ENCODE measurements around the gene AK9.

The AK9 gene

GRCh38 chr6:109449795-109450673, 241.0 kb downstream of the AK9 start:
- Histone ChIP-seq H3K4me1 (ENCODE audit: control insufficient read depth in 2 of 2, insufficient read depth in 2 of 2, low read length in 2 of 2) (peaks cover 23 to 24% of the 10 kb centered on the region in 2 donors), H3K27ac (ENCODE audit: low read depth in 2 of 2, low read length in 2 of 2) (no peak overlapping the region), H3K4me3 (ENCODE audit: low read length in 2 of 2) (no peak overlapping the region), H3K36me3 (ENCODE audit: control insufficient read depth in 2 of 2, insufficient read depth in 2 of 2, low read length in 2 of 2) (peaks cover 18 to 35% of the 10 kb centered on the region in 2 donors), H3K27me3 (ENCODE audit: control insufficient read depth in 2 of 2, insufficient read depth in 2 of 2, low read length in 2 of 2) (no peaks in the 10 kb centered on the region), H3K9ac (ENCODE audit: low read depth in 1 of 2, low read length in 2 of 2) (no peak overlapping the region), H3K9me3 (ENCODE audit: control insufficient read depth in 2 of 2, low read length in 2 of 2) (no peaks in the 10 kb centered on the region)

GRCh38 chr6:109449064-109449794, 241.8 kb downstream of the AK9 start:
- no peak overlapping the region for H3K27ac ChIP-seq (ENCODE audit: low read depth in 2 of 2, low read length in 2 of 2)
- no peak overlapping the region for H3K9ac ChIP-seq (ENCODE audit: low read depth in 1 of 2, low read length in 2 of 2)
- no peak overlapping the region for H3K4me3 ChIP-seq (ENCODE audit: low read length in 2 of 2)
- H3K36me3 ChIP-seq (ENCODE audit: control insufficient read depth in 2 of 2, insufficient read depth in 2 of 2, low read length in 2 of 2): peaks cover 25 to 41% of the 10 kb centered on the region in 2 donors
- no peaks in the 10 kb centered on the region for H3K27me3 ChIP-seq (ENCODE audit: control insufficient read depth in 2 of 2, insufficient read depth in 2 of 2, low read length in 2 of 2)
- no peaks in the 10 kb centered on the region for H3K9me3 ChIP-seq (ENCODE audit: control insufficient read depth in 2 of 2, low read length in 2 of 2)
- H3K4me1 ChIP-seq (ENCODE audit: control insufficient read depth in 2 of 2, insufficient read depth in 2 of 2, low read length in 2 of 2): peaks cover 18 to 19% of the 10 kb centered on the region in 2 donors

GRCh38 chr6:109448615-109449014, 242.4 kb downstream of the AK9 start:
- Histone ChIP-seq H3K27ac (ENCODE audit: low read depth in 2 of 2, low read length in 2 of 2) (no peak overlapping the region), H3K4me3 (ENCODE audit: low read length in 2 of 2) (no peak overlapping the region), H3K4me1 (ENCODE audit: control insufficient read depth in 2 of 2, insufficient read depth in 2 of 2, low read length in 2 of 2) (peaks cover 11 to 13% of the 10 kb centered on the region in 2 donors), H3K9me3 (ENCODE audit: control insufficient read depth in 2 of 2, low read length in 2 of 2) (no peaks in the 10 kb centered on the region), H3K27me3 (ENCODE audit: control insufficient read depth in 2 of 2, insufficient read depth in 2 of 2, low read length in 2 of 2) (no peaks in the 10 kb centered on the region), H3K9ac (ENCODE audit: low read depth in 1 of 2, low read length in 2 of 2) (no peak overlapping the region), H3K36me3 (ENCODE audit: control insufficient read depth in 2 of 2, insufficient read depth in 2 of 2, low read length in 2 of 2) (peaks cover 32 to 43% of the 10 kb centered on the region in 2 donors)

GRCh38 chr6:109447878-109448555, 243.0 kb downstream of the AK9 start:
- H3K27ac ChIP-seq (ENCODE audit: low read depth in 2 of 2, low read length in 2 of 2): no peak overlapping the region
- peaks cover 36 to 49% of the 10 kb centered on the region in 2 donors for H3K36me3 ChIP-seq (ENCODE audit: control insufficient read depth in 2 of 2, insufficient read depth in 2 of 2, low read length in 2 of 2)
- H3K4me3 ChIP-seq (ENCODE audit: low read length in 2 of 2): no peak overlapping the region
- H3K9ac ChIP-seq (ENCODE audit: low read depth in 1 of 2, low read length in 2 of 2): no peak overlapping the region
- peaks cover 11% of the 10 kb centered on the region in 2 donors for H3K4me1 ChIP-seq (ENCODE audit: control insufficient read depth in 2 of 2, insufficient read depth in 2 of 2, low read length in 2 of 2)
- no peaks in the 10 kb centered on the region for H3K27me3 ChIP-seq (ENCODE audit: control insufficient read depth in 2 of 2, insufficient read depth in 2 of 2, low read length in 2 of 2)
- H3K9me3 ChIP-seq (ENCODE audit: control insufficient read depth in 2 of 2, low read length in 2 of 2): no peaks in the 10 kb centered on the region

GRCh38 chr6:109447087-109447486, 243.9 kb downstream of the AK9 start:
- no peaks in the 10 kb centered on the region for H3K9me3 ChIP-seq (ENCODE audit: control insufficient read depth in 2 of 2, low read length in 2 of 2)
- no peak overlapping the region for H3K4me3 ChIP-seq (ENCODE audit: low read length in 2 of 2)
- no peak overlapping the region for H3K9ac ChIP-seq (ENCODE audit: low read depth in 1 of 2, low read length in 2 of 2)
- no peaks in the 10 kb centered on the region for H3K27me3 ChIP-seq (ENCODE audit: control insufficient read depth in 2 of 2, insufficient read depth in 2 of 2, low read length in 2 of 2)
- peaks cover 15 to 16% of the 10 kb centered on the region in 2 donors for H3K4me1 ChIP-seq (ENCODE audit: control insufficient read depth in 2 of 2, insufficient read depth in 2 of 2, low read length in 2 of 2)
- peaks cover 39 to 53% of the 10 kb centered on the region in 2 donors for H3K36me3 ChIP-seq (ENCODE audit: control insufficient read depth in 2 of 2, insufficient read depth in 2 of 2, low read length in 2 of 2)
- no peak overlapping the region for H3K27ac ChIP-seq (ENCODE audit: low read depth in 2 of 2, low read length in 2 of 2)

GRCh38 chr6:109446541-109446940, 244.5 kb downstream of the AK9 start:
- Histone ChIP-seq H3K27ac (ENCODE audit: low read depth in 2 of 2, low read length in 2 of 2) (no peak overlapping the region), H3K4me3 (ENCODE audit: low read length in 2 of 2) (no peak overlapping the region), H3K9ac (ENCODE audit: low read depth in 1 of 2, low read length in 2 of 2) (no peak overlapping the region), H3K4me1 (ENCODE audit: control insufficient read depth in 2 of 2, insufficient read depth in 2 of 2, low read length in 2 of 2) (peaks cover 19 to 21% of the 10 kb centered on the region in 2 donors), H3K9me3 (ENCODE audit: control insufficient read depth in 2 of 2, low read length in 2 of 2) (no peaks in the 10 kb centered on the region), H3K27me3 (ENCODE audit: control insufficient read depth in 2 of 2, insufficient read depth in 2 of 2, low read length in 2 of 2) (no peaks in the 10 kb centered on the region), H3K36me3 (ENCODE audit: control insufficient read depth in 2 of 2, insufficient read depth in 2 of 2, low read length in 2 of 2) (peaks cover 34 to 49% of the 10 kb centered on the region in 2 donors)

GRCh38 chr6:109446072-109446471, 244.9 kb downstream of the AK9 start:
- Histone ChIP-seq H3K9ac (ENCODE audit: low read depth in 1 of 2, low read length in 2 of 2) (no peak overlapping the region), H3K27me3 (ENCODE audit: control insufficient read depth in 2 of 2, insufficient read depth in 2 of 2, low read length in 2 of 2) (no peaks in the 10 kb centered on the region), H3K4me1 (ENCODE audit: control insufficient read depth in 2 of 2, insufficient read depth in 2 of 2, low read length in 2 of 2) (peaks cover 21 to 24% of the 10 kb centered on the region in 2 donors), H3K9me3 (ENCODE audit: control insufficient read depth in 2 of 2, low read length in 2 of 2) (no peaks in the 10 kb centered on the region), H3K36me3 (ENCODE audit: control insufficient read depth in 2 of 2, insufficient read depth in 2 of 2, low read length in 2 of 2) (peaks cover 32 to 47% of the 10 kb centered on the region in 2 donors), H3K4me3 (ENCODE audit: low read length in 2 of 2) (peak overlapping the region in 1 of 2 donors; percentile 44), H3K27ac (ENCODE audit: low read depth in 2 of 2, low read length in 2 of 2) (peak overlapping the region in 1 of 2 donors; percentile 20)

GRCh38 chr6:109445382-109445781, 245.6 kb downstream of the AK9 start:
- Histone ChIP-seq H3K9ac (ENCODE audit: low read depth in 1 of 2, low read length in 2 of 2) (no peak overlapping the region), H3K4me3 (ENCODE audit: low read length in 2 of 2) (no peak overlapping the region), H3K27me3 (ENCODE audit: control insufficient read depth in 2 of 2, insufficient read depth in 2 of 2, low read length in 2 of 2) (no peaks in the 10 kb centered on the region), H3K27ac (ENCODE audit: low read depth in 2 of 2, low read length in 2 of 2) (peak overlapping the region in 1 of 2 donors; percentile 20), H3K36me3 (ENCODE audit: control insufficient read depth in 2 of 2, insufficient read depth in 2 of 2, low read length in 2 of 2) (peaks cover 32 to 47% of the 10 kb centered on the region in 2 donors), H3K9me3 (ENCODE audit: control insufficient read depth in 2 of 2, low read length in 2 of 2) (no peaks in the 10 kb centered on the region), H3K4me1 (ENCODE audit: control insufficient read depth in 2 of 2, insufficient read depth in 2 of 2, low read length in 2 of 2) (peaks cover 21 to 24% of the 10 kb centered on the region in 2 donors)

GRCh38 chr6:109443425-109443950, 247.5 kb downstream of the AK9 start:
- no peak overlapping the region for H3K27ac ChIP-seq (ENCODE audit: low read depth in 2 of 2, low read length in 2 of 2)
- H3K36me3 ChIP-seq (ENCODE audit: control insufficient read depth in 2 of 2, insufficient read depth in 2 of 2, low read length in 2 of 2): peaks cover 32 to 44% of the 10 kb centered on the region in 2 donors
- H3K9ac ChIP-seq (ENCODE audit: low read depth in 1 of 2, low read length in 2 of 2): no peak overlapping the region
- no peaks in the 10 kb centered on the region for H3K27me3 ChIP-seq (ENCODE audit: control insufficient read depth in 2 of 2, insufficient read depth in 2 of 2, low read length in 2 of 2)
- no peaks in the 10 kb centered on the region for H3K9me3 ChIP-seq (ENCODE audit: control insufficient read depth in 2 of 2, low read length in 2 of 2)
- H3K4me1 ChIP-seq (ENCODE audit: control insufficient read depth in 2 of 2, insufficient read depth in 2 of 2, low read length in 2 of 2): peaks cover 15 to 24% of the 10 kb centered on the region in 2 donors
- no peak overlapping the region for H3K4me3 ChIP-seq (ENCODE audit: low read length in 2 of 2)

Data from mucosa of rectum (tissue), 2 donors.